Naive thymus-derived CD8-positive, alpha-beta T cell (primary cell): Measurements from ENCODE around the gene NUDT15. TPM values are rescaled to one million over a fixed set of nuclear protein-coding genes. Genes with fewer than 3 reads are reported as not detected.

ENCODE experiments used
- ATAC-seq, 2 donors: fragments of 150-1000 bp; cut with Tn5 transposase in 1 of 2; sonication (Bioruptor Pico), chemical (Tn5 transposase) in 1 of 2; 1 replicate in 1 of 2; 2 replicates in 1 of 2; pipeline ENCODE4 v1.10.0; 2021; ENCODE audit warnings: mild to moderate bottlenecking in 2 of 2, moderate library complexity in 2 of 2
- POLR2A ChIA-PET: fragments of 350-600 bp; sonication (Branson Sonifier 250); formaldehyde crosslinking; loops from one replicate; lab custom pipeline; 2021; ENCODE audit warnings: antibody characterized with exemption; lab: Charles Lee
- DNase-seq, 10 donors: peaks; one replicate each; pipeline versions ENCODE4 v3.0.0 to v3.0.0-alpha.2; 2020 to 2022
- H3K27ac Mint-ChIP-seq, 10 donors: one replicate each; pipeline ENCODE4 v1.8.0; 2020 to 2022; ENCODE audit warnings: mild to moderate bottlenecking in 10 of 10, mixed read lengths in 10 of 10, moderate library complexity in 4 of 10, inconsistent platforms in 1 of 10
- H3K27me3 Mint-ChIP-seq, 5 donors: one replicate each; pipeline ENCODE4 v1.8.0; 2021 to 2022; ENCODE audit warnings: mixed read lengths in 5 of 5
- H3K36me3 Mint-ChIP-seq, 3 donors: one replicate each; pipeline ENCODE4 v1.8.0; 2020 to 2022; ENCODE audit warnings: mixed read lengths in 3 of 3, mild to moderate bottlenecking in 2 of 3, inconsistent platforms in 1 of 3
- H3K4me1 Mint-ChIP-seq, 4 donors: one replicate each; pipeline ENCODE4 v1.8.0; 2021 to 2022; ENCODE audit warnings: mixed read lengths in 4 of 4
- H3K4me3 Mint-ChIP-seq, 10 donors: one replicate each; pipeline ENCODE4 v1.8.0; 2020 to 2022; ENCODE audit warnings: mild to moderate bottlenecking in 10 of 10, mixed read lengths in 10 of 10, moderate library complexity in 6 of 10, inconsistent platforms in 1 of 10
- H3K9me3 Mint-ChIP-seq, 9 donors: one replicate each; pipeline ENCODE4 v1.8.0; 2020 to 2022; ENCODE audit warnings: mixed read lengths in 9 of 9, mild to moderate bottlenecking in 3 of 9, inconsistent platforms in 1 of 9, moderate library complexity in 1 of 9
- polyA plus RNA-seq, 3 donors: library from polyadenylated mRNA; unstranded; fragments of 300-500 nt; fragmentation: Illumina TruSeq; gene quantifications; one replicate each; pipeline ENCODE4 v1.2.3, GENCODE V29; 2021
- total RNA-seq, 8 experiments: library from RNA in 2 of 8; stranded (reverse) in 2 of 8; gene quantifications; one replicate each; pipeline ENCODE4 v1.2.3 and lab custom pipeline; 2021 to 2026

Gene NUDT15
- total and polyA plus RNA-seq, 5 experiments from 2014 or later, result 4.9 to 8.5 (median 7.0) TPM

DNA sequence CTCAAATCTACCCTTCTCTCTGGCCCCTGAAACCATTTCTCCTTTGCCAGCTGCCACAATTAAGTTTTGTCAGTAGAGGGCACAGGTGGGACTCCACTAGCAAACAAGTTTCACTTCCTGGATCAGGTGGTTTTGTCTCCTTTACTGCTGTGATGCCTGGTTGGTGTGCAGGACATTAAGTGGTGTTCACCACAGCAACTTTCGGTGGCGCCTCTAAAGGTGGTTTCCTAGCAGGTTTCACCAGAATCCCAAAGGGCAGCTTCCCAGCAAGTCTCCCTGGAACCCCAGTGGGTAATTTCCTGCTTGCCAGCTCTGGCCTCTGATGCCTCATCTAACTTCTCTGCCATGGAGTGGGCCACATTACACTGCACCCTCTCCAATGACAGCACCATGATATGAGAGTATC, 40.7 kb downstream of the NUDT15 start:
- ATAC-seq (peak; percentile 60 to 64), DNase-seq (peak in 4 of 10 donors; percentile 8 to 17 (median 12))
- Mint-ChIP-seq H3K4me3 (no peak overlapping the region), H3K9me3 (no peaks in the 10 kb centered on the region), H3K27me3 (no peaks in the 10 kb centered on the region), H3K4me1 (peaks cover 0 to 6% (median 2%) of the 10 kb centered on the region in 4 donors), H3K27ac (peak overlapping the region in 1 of 10 donors; percentile 29), H3K36me3 (peaks cover 4 to 94% (median 57%) of the 10 kb centered on the region in 3 donors)
- POLR2A ChIA-PET, result interaction anchor here (1.1 kb wide), 1 partner anchor 16 kb away, joined by 4 read pairs; no protein-coding TSS in a partner anchor

GRCh38 chr13:48081739-48082138, 44.2 kb downstream of the NUDT15 start:
- no peak overlapping the region for H3K4me3 Mint-ChIP-seq
- ATAC-seq (no peak), DNase-seq (no peak)
- H3K9me3 Mint-ChIP-seq, result no peaks in the 10 kb centered on the region
- peaks cover 0 to 6% (median 4%) of the 10 kb centered on the region in 4 donors for H3K4me1 Mint-ChIP-seq
- H3K27ac Mint-ChIP-seq, result no peak overlapping the region
- POLR2A ChIA-PET, result no interaction called here
- no peaks in the 10 kb centered on the region for H3K27me3 Mint-ChIP-seq
- peaks cover 5 to 89% (median 29%) of the 10 kb centered on the region in 3 donors for H3K36me3 Mint-ChIP-seq

- Mint-ChIP-seq H3K9me3 (no peaks in the 10 kb centered on the region), H3K36me3 (peaks cover 5 to 67% (median 7%) of the 10 kb centered on the region in 3 donors), H3K4me3 (no peak overlapping the region), H3K27me3 (no peaks in the 10 kb centered on the region), H3K4me1 (peaks cover 4 to 27% (median 18%) of the 10 kb centered on the region in 4 donors), H3K27ac (no peak overlapping the region)
- ATAC-seq (no peak), DNase-seq (no peak)
- POLR2A ChIA-PET, result no interaction called here
Measured at GRCh38 chr13:48086272-48086671, 48.7 kb downstream of the NUDT15 start.

GRCh38 chr13:48093588-48093987, 56.1 kb downstream of the NUDT15 start:
- no peaks in the 10 kb centered on the region for H3K27me3 Mint-ChIP-seq
- peaks cover 0 to 3% (median 0%) of the 10 kb centered on the region in 9 donors for H3K9me3 Mint-ChIP-seq
- H3K27ac Mint-ChIP-seq, result peak overlapping the region; percentile 53 to 99 (median 98)
- ATAC-seq (no peak), DNase-seq (no peak)
- POLR2A ChIA-PET, result interaction anchor here (0.9 to 2.7 kb wide), 4 partner anchors 15 to 209 kb away, joined by 4 to 24 read pairs (median 9); partner anchors contain the start of genes ITM2B, NUDT15 and RB1
- peaks cover 19 to 62% (median 52%) of the 10 kb centered on the region in 4 donors for H3K4me1 Mint-ChIP-seq
- H3K4me3 Mint-ChIP-seq, result peak overlapping the region; percentile 89 to 99 (median 96)
- H3K36me3 Mint-ChIP-seq, result peaks cover 0 to 16% (median 0%) of the 10 kb centered on the region in 3 donors

GRCh38 chr13:48094404-48094780, 56.9 kb downstream of the NUDT15 start:
- DNase-seq (peak in 2 of 10 donors; percentile 3 to 4), ATAC-seq (peak; percentile 3 to 7)
- Mint-ChIP-seq H3K9me3 (peaks cover 0 to 3% (median 0%) of the 10 kb centered on the region in 9 donors), H3K36me3 (peaks cover 0 to 12% (median 0%) of the 10 kb centered on the region in 3 donors), H3K27ac (peak overlapping the region; percentile 92 to 99 (median 98)), H3K27me3 (no peaks in the 10 kb centered on the region), H3K4me3 (peak overlapping the region; percentile 89 to 99 (median 96)), H3K4me1 (peaks cover 16 to 55% (median 45%) of the 10 kb centered on the region in 4 donors)
- POLR2A ChIA-PET, result interaction anchor here (0.9 to 2.7 kb wide), 11 partner anchors 14 to 209 kb away, joined by 3 to 24 read pairs (median 4); partner anchors contain the start of genes ITM2B, NUDT15 and RB1

DNA sequence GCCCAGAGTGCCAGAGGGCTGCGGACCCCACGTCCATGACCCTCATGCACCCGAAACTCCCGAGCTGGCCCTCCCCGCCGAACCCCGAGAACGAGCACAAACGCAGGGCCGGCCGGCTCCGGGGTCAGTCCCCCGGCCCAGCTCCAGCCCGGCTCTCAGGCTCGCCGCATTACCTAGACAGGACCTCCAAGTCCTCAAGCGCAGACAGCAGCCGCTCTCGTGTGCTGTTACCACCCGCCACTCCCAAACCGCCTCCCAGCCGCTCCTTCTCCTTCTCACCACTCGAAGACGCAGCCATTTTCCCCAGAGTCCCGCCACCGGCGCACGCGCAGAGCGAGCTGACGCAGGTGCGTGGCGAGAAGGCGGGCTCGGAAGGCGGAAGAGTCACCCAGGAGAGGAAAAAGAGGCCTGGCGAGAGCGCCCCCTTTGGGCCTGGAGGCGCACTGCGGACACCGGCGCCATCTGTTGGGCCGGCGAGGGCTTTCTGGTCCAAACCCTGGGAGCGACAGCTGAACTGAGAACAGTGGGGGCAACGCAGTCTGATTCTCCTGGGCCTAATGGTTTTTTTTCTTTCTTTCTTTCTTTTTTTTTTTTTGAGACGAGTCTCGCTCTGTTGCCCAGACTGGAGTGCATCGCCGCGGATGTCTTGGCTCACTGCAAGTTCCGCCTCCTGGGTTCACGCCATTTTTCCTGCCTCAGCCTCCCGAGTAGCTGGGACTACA, 57.4 kb downstream of the NUDT15 start, which contains the start of gene MED4:
Gene MED4 (minus strand): TSS at position 324 of the 722 bp plus-strand sequence. CDS start 26 bp downstream, at position 298.
- POLR2A ChIA-PET, result interaction anchor here (0.6 to 2.7 kb wide), 15 partner anchors 10 to 485 kb away, joined by 3 to 24 read pairs (median 4); partner anchors contain the start of genes ITM2B, NUDT15 and RB1
- Mint-ChIP-seq H3K4me1 (peaks cover 16 to 49% (median 40%) of the 10 kb centered on the region in 4 donors), H3K27me3 (no peaks in the 10 kb centered on the region)

GRCh38 chr13:48096670-48097069, 59.1 kb downstream of the NUDT15 start:
- no peak for DNase-seq
- Mint-ChIP-seq H3K36me3 (peaks cover 0 to 1% (median 0%) of the 10 kb centered on the region in 3 donors), H3K27ac (no peak overlapping the region), H3K4me1 (peaks cover 13 to 36% (median 33%) of the 10 kb centered on the region in 4 donors), H3K27me3 (peaks cover 0 to 4% (median 0%) of the 10 kb centered on the region in 5 donors), H3K9me3 (peaks cover 0 to 3% (median 0%) of the 10 kb centered on the region in 9 donors), H3K4me3 (no peak overlapping the region)
- POLR2A ChIA-PET, result no interaction called here
- ATAC-seq, result no peak

More for the DNA sequence above, 57.4 kb downstream of the NUDT15 start, which contains the start of gene MED4:
- H3K4me3 Mint-ChIP-seq, result peak within 1 kb of the TSS; percentile 89 to 99 (median 96)
- peaks cover 0 to 3% (median 0%) of the 10 kb centered on the region in 9 donors for H3K9me3 Mint-ChIP-seq
- ATAC-seq, result peak; percentile 92 to 93
- peak within 1 kb of the TSS; percentile 92 to 99 (median 98) for H3K27ac Mint-ChIP-seq
- peaks cover 0 to 7% (median 0%) of the 10 kb centered on the region in 3 donors for H3K36me3 Mint-ChIP-seq
- peak; percentile 93 to 99 (median 98) for DNase-seq

Other genes starting within 250 kb of the NUDT15 start
- gene SUCLA2, start 36.5 kb upstream of the NUDT15 start, total RNA-seq, result 10 to 100 TPM; 28.6 to 33.4 TPM
- 10 to 100 TPM; 14.5 to 32.4 (median 31.8) TPM for gene SUCLA2, start 36.5 kb upstream of the NUDT15 start, polyA plus RNA-seq
- 10 to 100 TPM; 47.1 to 55.6 TPM for gene MED4, start 57.4 kb downstream of the NUDT15 start, total RNA-seq
- 10 to 100 TPM; 88.9 to 91.9 (median 90.1) TPM for gene MED4, start 57.4 kb downstream of the NUDT15 start, polyA plus RNA-seq
- 100 to 1,000 TPM; 733 to 793 TPM for gene ITM2B, start 195.5 kb downstream of the NUDT15 start, total RNA-seq
- gene ITM2B, start 195.5 kb downstream of the NUDT15 start, polyA plus RNA-seq, result 1,000 to 10,000 TPM; 1,063 to 1,292 (median 1,234) TPM